BE2C (cell line): ENCODE results near the gene CEP192.
A peak's percentile ranks its signal among the peaks of the same experiment; 100 is the strongest.

Experiments used
- DNase-seq: peaks from one replicate; pipeline ENCODE4 v3.0.0-alpha.2; 2020
- H3K27me3 ChIP-seq: fragments of 250-450 bp; sonication (Bioruptor Pico); 2 replicates; pipeline ENCODE4 v1.5.1; 2020; ENCODE audit warnings: mild to moderate bottlenecking
- H3K36me3 ChIP-seq: fragments of 250-450 bp; sonication (Bioruptor Pico); 2 replicates; pipeline ENCODE4 v1.5.1; 2020; ENCODE audit warnings: mild to moderate bottlenecking
- H3K4me1 ChIP-seq: fragments of 250-450 bp; sonication (Bioruptor Pico); 2 replicates; pipeline ENCODE4 v1.5.1; 2020
- H3K4me3 ChIP-seq: 2 replicates; pipeline ENCODE4 v1.5.1; 2011; ENCODE audit warnings: low read depth, low read length
- H3K9me3 ChIP-seq: fragments of 250-450 bp; sonication (Bioruptor Pico); 2 replicates; pipeline ENCODE4 v1.5.1; 2020
- TF ChIP-seq, protein P1 (sequence below): IDR thresholded peaks from 2 replicates; pipeline ENCODE4 v1.5.1; 2012; ENCODE audit warnings: mild to moderate bottlenecking, low read depth, low read length

The CEP192 gene

DNA sequence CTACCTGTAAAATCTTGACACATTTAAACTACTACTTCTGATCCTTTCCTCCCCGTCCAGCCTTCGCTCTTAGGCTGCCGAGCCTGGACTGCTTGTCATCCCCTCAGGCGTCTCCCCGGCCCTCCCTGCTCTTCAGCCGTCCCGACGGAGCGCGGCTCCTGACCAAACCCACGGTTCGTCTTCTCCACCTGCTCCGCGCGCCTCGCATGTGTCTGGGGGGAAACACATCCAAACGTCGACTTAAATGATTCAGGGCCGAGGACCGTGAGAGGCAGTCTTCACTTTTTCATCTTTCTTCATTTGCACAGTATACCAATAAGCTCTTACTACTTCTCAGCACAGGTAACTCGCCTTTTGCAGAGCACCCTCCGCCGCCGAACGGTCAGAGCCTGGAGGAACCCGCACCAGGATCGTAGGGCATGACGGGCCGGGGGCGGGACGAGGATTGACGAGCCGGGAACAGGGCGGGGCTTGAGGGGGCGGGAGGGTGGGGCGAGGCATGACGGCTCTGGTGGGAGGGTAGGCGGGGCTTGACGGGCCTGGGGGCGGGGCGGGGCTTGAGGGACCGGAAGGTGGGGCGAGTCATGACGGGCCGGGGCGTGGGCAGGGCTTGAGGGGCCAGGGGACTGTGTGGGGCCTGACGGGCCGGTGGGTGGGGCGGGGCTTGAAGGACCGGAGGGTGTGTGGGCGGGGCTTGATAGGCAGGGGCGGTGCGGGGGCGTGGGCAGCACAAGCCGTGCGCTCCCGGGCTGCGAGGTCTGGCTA lies 43.7 kb upstream of the CEP192 start, which contains the start of gene SEH1L:
TSS of gene SEH1L (plus strand) at position 727 of the 765 bp plus-strand sequence. CDS start 111 bp downstream, outside the sequence.
- H3K4me1 ChIP-seq = no peaks in the 10 kb centered on the region
- DNase-seq = peak; percentile 97
- TF ChIP-seq, protein P1, sequence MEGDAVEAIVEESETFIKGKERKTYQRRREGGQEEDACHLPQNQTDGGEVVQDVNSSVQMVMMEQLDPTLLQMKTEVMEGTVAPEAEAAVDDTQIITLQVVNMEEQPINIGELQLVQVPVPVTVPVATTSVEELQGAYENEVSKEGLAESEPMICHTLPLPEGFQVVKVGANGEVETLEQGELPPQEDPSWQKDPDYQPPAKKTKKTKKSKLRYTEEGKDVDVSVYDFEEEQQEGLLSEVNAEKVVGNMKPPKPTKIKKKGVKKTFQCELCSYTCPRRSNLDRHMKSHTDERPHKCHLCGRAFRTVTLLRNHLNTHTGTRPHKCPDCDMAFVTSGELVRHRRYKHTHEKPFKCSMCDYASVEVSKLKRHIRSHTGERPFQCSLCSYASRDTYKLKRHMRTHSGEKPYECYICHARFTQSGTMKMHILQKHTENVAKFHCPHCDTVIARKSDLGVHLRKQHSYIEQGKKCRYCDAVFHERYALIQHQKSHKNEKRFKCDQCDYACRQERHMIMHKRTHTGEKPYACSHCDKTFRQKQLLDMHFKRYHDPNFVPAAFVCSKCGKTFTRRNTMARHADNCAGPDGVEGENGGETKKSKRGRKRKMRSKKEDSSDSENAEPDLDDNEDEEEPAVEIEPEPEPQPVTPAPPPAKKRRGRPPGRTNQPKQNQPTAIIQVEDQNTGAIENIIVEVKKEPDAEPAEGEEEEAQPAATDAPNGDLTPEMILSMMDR = no peak

DNA sequence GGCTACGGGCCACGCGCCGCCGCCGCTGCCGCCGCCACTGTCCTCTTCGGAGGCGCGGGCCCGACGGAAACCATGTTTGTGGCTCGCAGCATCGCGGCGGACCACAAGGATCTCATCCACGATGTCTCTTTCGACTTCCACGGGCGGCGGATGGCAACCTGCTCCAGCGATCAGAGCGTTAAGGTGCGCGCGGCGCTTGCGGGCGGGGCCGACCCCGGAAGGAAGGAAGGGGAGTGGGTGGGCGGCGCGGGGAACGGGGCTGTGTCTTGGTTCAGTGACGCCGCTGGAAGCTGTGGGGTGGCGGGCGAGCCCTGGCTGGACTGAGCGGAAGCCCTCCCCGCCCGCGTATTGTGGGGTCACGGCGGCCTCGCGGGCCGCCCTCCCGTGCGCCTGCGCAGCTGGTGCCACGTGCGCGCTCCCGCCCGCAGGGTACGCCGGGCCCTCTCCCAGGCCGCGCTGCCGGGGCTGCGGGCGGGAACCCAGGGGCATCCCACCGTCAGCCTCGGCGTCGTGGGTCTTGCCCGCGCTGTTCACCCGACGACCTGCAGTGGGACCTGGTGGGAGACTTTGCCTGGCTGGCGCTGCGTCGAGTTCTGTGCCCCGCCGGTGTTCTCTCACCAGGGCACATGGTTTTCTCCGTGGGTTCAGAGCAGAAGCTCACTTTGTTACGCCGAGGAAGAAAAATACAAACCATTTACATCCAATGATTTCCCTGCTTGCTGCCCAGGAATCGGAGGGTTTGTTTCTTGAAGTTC lies 42.9 kb upstream of the CEP192 start:
- no peaks in the 10 kb centered on the region for H3K4me1 ChIP-seq
- DNase-seq = peak; percentile 90
- no peaks in the 10 kb centered on the region for H3K27me3 ChIP-seq
- TF ChIP-seq, protein P1 = no peak
- peak overlapping the region; percentile 49 for H3K4me3 ChIP-seq
- no peaks in the 10 kb centered on the region for H3K9me3 ChIP-seq
- no peaks in the 10 kb centered on the region; the same call in 1 of the 2 replicates for H3K36me3 ChIP-seq

More for the DNA sequence above, 43.7 kb upstream of the CEP192 start, which contains the start of gene SEH1L:
- H3K9me3 ChIP-seq = no peaks in the 10 kb centered on the region
- peak within 1 kb of the TSS; percentile 70 for H3K4me3 ChIP-seq
- no peaks in the 10 kb centered on the region for H3K27me3 ChIP-seq
- no peaks in the 10 kb centered on the region for H3K36me3 ChIP-seq

DNA sequence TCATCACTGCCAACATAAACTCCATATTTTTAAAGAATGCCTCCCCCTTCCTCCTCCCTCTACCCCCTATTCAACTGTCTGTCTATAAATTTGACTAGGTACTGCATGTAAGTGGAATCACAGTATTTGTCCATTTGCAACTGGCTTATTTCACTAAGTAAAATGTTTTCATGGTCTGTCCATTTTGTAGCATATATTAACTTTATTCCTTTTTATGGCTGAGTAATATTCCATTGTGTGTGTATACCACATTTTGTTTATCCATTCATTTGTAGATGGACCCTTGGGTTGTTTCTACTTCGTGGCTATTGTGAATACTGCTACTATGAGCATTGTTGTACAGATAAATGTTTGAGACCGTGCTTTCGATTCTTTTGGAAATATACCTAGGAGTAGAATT lies 32.7 kb upstream of the CEP192 start:
- DNase-seq = no peak
- Histone ChIP-seq H3K9me3 (no peaks in the 10 kb centered on the region), H3K27me3 (no peaks in the 10 kb centered on the region), H3K4me3 (no peak overlapping the region), H3K4me1 (no peaks in the 10 kb centered on the region), H3K36me3 (peaks cover 9% of the 10 kb centered on the region)
- TF ChIP-seq, protein P1 = no peak

DNA sequence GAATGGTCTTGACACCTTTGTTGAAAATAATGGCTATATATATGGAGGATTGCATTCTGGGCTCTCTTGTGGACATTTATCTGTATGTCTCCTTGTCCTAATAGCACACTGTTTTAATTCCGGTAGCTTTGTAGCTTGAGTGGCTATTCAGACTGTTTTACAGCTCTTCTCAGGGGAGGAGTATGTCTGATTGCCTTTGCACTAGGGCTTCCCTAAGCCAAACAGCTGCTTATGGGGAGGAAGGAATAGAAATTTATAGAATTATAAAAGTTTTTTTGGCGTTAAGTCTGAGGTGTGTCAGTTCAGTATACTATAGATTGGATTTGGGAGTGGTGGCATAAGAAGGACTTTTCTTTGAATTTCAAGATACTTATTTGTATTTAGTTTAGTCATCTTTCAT lies 30.8 kb upstream of the CEP192 start:
- Histone ChIP-seq H3K9me3 (no peaks in the 10 kb centered on the region), H3K4me3 (no peak overlapping the region), H3K36me3 (peaks cover 11% of the 10 kb centered on the region), H3K4me1 (no peaks in the 10 kb centered on the region), H3K27me3 (no peaks in the 10 kb centered on the region)
- no peak for DNase-seq
- TF ChIP-seq, protein P1 = no peak

DNA sequence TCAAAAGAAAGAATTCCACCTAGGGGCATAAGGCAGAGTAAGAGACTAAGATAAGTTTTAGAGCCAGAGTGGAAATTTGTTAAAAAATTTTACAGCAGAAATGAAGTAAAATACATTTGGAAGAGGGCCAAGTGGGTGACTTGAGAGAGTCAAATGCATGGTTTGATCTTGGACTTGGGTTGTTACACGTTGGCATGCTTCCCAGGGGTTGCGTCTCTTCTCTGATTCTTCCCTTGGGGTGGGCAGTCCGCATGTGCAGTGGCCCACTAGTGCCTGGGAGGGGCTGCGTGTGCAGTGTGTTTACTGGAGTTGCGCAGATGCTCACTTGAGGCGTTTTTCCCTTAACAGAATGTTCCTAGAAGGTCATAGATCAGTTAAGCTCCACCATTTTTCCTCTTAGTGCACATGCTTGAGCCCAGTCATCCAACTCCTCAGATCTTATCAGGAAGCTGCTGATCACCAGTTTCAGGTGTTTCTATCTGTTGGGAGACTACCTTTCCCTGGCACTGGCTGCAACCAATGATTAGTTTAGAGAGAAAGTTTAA lies 30.2 kb upstream of the CEP192 start:
- no peaks in the 10 kb centered on the region for H3K27me3 ChIP-seq
- no peaks in the 10 kb centered on the region for H3K4me1 ChIP-seq
- DNase-seq = no peak
- peaks cover 11% of the 10 kb centered on the region for H3K36me3 ChIP-seq
- TF ChIP-seq, protein P1 = no peak
- no peak overlapping the region for H3K4me3 ChIP-seq
- no peaks in the 10 kb centered on the region for H3K9me3 ChIP-seq
